ENCODE data around the gene ZRSR2.

DNA sequence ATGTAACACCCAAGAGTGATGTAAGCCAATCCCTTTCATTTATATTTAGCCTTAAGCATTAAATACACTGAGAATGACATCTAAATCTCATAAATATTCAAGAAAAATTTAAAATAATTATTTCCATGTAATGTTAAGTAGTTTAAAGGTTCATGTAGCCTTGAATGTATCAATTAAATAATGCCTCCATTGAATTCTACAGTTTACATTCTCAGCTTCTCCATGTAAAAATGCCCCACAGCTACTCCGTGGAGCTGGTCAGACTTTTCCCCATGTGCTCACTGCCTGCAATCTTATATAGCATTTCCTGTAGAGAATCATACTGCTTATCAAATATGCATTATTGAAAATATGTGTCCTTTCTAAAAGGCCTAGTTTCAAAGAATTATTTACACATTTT is 38.9 kb downstream of the ZRSR2 start:
- no peak for TF ChIP-seq CEBPB (IDR thresholded peaks at IDR 0.05; ENCODE audit: low read depth, low read length)
- no peak for TF ChIP-seq EP300 (IDR thresholded peaks at IDR 0.05; ENCODE audit: borderline replicate concordance in 1 of 2, low read depth in 2 of 2, low read length in 2 of 2)
- TF ChIP-seq, protein P1, sequence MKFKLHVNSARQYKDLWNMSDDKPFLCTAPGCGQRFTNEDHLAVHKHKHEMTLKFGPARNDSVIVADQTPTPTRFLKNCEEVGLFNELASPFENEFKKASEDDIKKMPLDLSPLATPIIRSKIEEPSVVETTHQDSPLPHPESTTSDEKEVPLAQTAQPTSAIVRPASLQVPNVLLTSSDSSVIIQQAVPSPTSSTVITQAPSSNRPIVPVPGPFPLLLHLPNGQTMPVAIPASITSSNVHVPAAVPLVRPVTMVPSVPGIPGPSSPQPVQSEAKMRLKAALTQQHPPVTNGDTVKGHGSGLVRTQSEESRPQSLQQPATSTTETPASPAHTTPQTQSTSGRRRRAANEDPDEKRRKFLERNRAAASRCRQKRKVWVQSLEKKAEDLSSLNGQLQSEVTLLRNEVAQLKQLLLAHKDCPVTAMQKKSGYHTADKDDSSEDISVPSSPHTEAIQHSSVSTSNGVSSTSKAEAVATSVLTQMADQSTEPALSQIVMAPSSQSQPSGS (IDR thresholded peaks at IDR 0.05; ENCODE audit: low read length): no peak
- TF ChIP-seq CHD1 (IDR thresholded peaks at IDR 0.05; ENCODE audit: low read depth, low read length): no peak
- TF ChIP-seq, protein P2, sequence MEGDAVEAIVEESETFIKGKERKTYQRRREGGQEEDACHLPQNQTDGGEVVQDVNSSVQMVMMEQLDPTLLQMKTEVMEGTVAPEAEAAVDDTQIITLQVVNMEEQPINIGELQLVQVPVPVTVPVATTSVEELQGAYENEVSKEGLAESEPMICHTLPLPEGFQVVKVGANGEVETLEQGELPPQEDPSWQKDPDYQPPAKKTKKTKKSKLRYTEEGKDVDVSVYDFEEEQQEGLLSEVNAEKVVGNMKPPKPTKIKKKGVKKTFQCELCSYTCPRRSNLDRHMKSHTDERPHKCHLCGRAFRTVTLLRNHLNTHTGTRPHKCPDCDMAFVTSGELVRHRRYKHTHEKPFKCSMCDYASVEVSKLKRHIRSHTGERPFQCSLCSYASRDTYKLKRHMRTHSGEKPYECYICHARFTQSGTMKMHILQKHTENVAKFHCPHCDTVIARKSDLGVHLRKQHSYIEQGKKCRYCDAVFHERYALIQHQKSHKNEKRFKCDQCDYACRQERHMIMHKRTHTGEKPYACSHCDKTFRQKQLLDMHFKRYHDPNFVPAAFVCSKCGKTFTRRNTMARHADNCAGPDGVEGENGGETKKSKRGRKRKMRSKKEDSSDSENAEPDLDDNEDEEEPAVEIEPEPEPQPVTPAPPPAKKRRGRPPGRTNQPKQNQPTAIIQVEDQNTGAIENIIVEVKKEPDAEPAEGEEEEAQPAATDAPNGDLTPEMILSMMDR (IDR thresholded peaks at IDR 0.05; ENCODE audit: control extremely low read depth in 1 of 3, insufficient read depth in 1 of 3, low read depth in 1 of 3, low read length in 3 of 3): no peak
- TF ChIP-seq EGR1 (IDR thresholded peaks at IDR 0.05; ENCODE audit: borderline replicate concordance, low read depth, low read length): no peak

All from H1 (cell line).